Astrocyte (in vitro differentiated cells and primary cell): ENCODE results near the gene PIAS2.

Experiments used
- CTCF ChIP-seq: IDR thresholded peaks from 2 replicates; pipeline ENCODE4 v1.5.1; 2011; ENCODE audit warnings: low read depth, mild to moderate bottlenecking, inconsistent platforms, low read length, moderate library complexity; ENCODE audit not compliant: insufficient read depth
- EZH2 ChIP-seq: IDR thresholded peaks from 2 replicates; pipeline ENCODE4 v1.6.1; 2012; ENCODE audit warnings: mild to moderate bottlenecking, low read length, inconsistent platforms; ENCODE audit not compliant: insufficient read depth

- no peak for TF ChIP-seq CTCF
- no peak for TF ChIP-seq EZH2
These were observed 163.1 kb downstream of the PIAS2 start for GRCh38 chr18:46754188-46754587.
